GM10266 (cell line): ENCODE results near the gene ZNF480.

ENCODE experiments used
- DNase-seq: peaks from one replicate; pipeline ENCODE4 v3.0.0; 2012; ENCODE audit errors: extremely low spot score
- TF ChIP-seq, protein P1 (sequence below): IDR thresholded peaks from 2 replicates; pipeline ENCODE4 v1.5.1; 2012; ENCODE audit warnings: mild to moderate bottlenecking, low read depth; ENCODE audit not compliant: control insufficient read depth, insufficient read depth; ENCODE audit errors: missing control alignments

Gene ZNF480

DNA sequence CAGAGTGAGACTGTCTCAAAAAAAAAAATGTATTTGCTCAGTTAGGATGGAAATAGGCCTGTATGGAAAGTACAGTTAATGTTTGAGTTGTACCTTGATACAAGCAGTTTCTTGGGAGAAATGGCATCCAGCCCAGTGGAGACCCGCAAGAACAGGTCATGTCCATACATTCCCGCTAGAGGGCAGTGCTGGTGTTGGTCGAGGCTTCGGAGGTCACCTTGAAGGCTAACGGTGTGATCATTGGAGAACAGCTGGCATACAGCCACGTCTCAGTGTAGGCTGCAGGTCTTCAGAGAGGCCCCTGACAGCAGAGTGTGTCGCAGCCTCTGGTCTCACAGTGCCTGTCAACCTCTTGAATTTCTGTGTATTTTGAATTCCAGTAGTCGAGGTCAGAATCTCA is 46.6 kb downstream of the ZNF480 start:
- TF ChIP-seq, protein P1, sequence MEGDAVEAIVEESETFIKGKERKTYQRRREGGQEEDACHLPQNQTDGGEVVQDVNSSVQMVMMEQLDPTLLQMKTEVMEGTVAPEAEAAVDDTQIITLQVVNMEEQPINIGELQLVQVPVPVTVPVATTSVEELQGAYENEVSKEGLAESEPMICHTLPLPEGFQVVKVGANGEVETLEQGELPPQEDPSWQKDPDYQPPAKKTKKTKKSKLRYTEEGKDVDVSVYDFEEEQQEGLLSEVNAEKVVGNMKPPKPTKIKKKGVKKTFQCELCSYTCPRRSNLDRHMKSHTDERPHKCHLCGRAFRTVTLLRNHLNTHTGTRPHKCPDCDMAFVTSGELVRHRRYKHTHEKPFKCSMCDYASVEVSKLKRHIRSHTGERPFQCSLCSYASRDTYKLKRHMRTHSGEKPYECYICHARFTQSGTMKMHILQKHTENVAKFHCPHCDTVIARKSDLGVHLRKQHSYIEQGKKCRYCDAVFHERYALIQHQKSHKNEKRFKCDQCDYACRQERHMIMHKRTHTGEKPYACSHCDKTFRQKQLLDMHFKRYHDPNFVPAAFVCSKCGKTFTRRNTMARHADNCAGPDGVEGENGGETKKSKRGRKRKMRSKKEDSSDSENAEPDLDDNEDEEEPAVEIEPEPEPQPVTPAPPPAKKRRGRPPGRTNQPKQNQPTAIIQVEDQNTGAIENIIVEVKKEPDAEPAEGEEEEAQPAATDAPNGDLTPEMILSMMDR = peak; percentile 31
- DNase-seq = peak; percentile 17

DNA sequence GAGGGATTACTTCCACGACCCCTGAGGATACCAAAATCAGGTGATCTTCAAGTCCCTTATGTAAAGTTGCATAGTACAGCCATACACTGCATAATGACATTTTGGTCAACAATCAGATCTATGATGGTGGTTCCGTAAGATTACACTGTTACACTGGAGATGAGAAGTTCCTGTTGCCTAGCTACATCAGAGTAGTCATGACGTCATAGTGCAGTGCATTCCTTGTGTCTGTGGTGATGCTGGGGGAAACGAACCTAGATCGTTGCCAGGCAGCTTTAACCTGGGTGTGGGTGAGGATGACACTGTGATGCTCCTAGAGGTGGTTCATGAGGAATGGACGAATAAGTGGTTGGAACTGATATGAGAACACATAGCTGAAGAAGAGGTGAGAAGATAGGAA is 48.2 kb downstream of the ZNF480 start:
- DNase-seq = no peak
- TF ChIP-seq, protein P1 = no peak

DNA sequence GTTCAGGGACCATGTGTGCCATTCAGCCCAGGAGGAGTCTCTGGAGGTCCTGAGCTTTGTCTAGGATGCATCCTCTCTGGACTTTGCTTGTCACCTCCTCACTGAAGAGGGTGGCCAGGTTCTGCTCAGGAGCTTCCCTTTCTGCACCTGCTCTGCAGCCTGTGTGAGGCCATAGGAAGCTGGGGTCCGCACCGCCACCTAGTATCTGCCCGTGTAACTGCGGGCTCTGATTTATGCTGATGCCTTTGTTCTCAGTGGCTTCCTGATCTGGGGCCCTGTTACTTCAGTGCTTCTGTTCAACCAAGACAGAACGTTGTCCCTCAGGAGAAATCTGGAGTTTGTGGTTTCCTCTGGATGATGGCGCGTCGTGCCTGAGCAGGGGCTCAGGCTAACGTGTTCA is 54.5 kb downstream of the ZNF480 start:
- DNase-seq = no peak

DNA sequence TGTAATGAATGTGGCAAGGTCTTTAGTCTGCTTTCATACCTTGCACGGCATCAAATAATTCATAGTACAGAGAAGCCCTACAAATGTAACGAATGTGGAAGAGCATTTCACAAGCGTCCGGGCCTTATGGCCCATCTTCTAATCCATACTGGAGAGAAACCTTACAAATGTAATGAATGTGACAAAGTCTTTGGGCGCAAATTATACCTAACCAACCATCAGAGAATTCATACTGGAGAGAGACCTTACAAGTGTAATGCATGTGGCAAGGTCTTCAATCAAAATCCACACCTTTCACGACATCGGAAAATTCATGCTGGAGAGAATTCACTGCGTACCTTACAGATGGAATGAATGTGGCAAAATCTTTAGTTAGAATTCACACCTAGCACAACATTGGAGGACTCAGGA is 69.5 kb downstream of the ZNF480 start:
- TF ChIP-seq, protein P1 = no peak
- no peak for DNase-seq

More for the DNA sequence above, 54.5 kb downstream of the ZNF480 start:
- TF ChIP-seq, protein P1 = no peak

DNA sequence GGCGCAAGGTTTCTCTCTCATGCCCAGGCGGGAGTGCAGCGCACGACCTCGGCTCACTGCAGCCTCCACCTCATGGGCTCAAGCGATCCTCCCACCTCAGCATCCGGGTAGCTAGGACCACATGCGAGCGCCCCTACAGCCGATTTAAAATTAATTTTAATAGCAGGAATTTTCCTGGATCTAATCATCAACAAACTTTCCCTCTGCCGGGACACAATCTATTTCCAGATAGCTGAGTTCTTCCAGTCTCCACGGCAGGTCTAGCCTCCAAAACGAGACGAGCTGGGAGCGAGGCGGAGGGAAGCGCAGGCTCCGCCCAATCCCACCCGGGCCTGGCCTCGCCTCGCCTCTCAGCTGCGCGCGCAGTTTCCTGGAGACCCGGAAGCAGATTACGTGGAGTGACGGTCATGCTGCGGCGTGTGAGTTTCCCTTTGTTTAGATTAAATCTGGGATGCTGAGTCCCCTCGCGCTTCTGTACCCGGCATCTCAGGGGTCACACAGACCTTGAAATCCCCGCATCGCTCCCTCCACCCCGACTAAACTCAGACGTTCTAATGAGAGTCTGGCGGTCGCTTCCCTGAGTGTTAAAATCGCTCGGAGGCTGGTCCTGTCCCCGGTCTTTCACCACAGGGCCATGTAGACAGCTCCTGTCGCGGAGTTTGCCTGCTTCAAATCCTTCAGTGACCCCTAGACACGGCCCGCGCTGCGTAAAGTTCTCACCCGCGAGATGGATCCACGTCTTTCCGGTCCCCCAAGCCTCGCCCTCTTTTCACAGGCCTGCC is 72.8 kb downstream of the ZNF480 start, which contains the start of gene ZNF880:
ZNF880 (plus strand) TSS at position 365 of the 782 bp plus-strand sequence; CDS start at position 408, 43 bp downstream.
- TF ChIP-seq, protein P1 = no peak
- peak; percentile 81 for DNase-seq

DNA sequence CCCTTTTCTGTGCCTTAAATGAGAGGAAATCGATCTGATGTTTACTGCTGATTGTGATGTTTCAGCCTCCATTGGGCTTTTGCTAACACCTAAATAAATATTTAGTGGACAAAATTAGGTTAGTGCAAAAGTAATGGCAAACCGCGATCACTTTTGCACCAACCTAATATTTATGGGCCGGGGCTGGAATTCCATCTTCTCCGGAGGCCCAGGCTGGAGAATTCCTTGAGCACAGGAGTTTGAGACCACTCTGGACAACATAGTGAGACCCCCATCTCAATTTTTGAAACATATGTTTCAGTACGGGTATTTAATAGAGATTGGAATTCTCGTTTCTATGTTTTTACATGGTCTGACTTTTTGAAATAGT is 73.4 kb downstream of the ZNF480 start:
- DNase-seq = no peak
- TF ChIP-seq, protein P1 = no peak
